ACC112 (cell line): ENCODE measurements around the gene PAK4.

ENCODE experiments used
- H2AFZ ChIP-seq: fragments of 200-600 bp; sonication (generic); one replicate; pipeline ENCODE4 v1.6.0; 2017; ENCODE audit warnings: antibody characterized with exemption, low read length; ENCODE audit not compliant: unreplicated experiment
- H3K27ac ChIP-seq: fragments of 200-600 bp; sonication (generic); 2 replicates; pipeline ENCODE4 v1.5.1; 2014; ENCODE audit warnings: low read depth, mild to moderate bottlenecking, antibody characterized with exemption, low read length, moderate library complexity
- H3K27me3 ChIP-seq: fragments of 200-600 bp; sonication (generic); 2 replicates; pipeline ENCODE4 v1.6.1; 2014; ENCODE audit warnings: mild to moderate bottlenecking, antibody characterized with exemption, low read length, moderate library complexity, mixed read lengths; ENCODE audit not compliant: insufficient read depth
- H3K36me3 ChIP-seq: fragments of 200-600 bp; sonication (generic); 2 replicates; pipeline ENCODE4 v1.6.1; 2016; ENCODE audit warnings: mild to moderate bottlenecking, antibody characterized with exemption, low read length, moderate library complexity, mixed read lengths; ENCODE audit not compliant: insufficient read depth
- H3K4me1 ChIP-seq: fragments of 200-600 bp; sonication (generic); one replicate; pipeline ENCODE4 v1.6.1; 2016; ENCODE audit warnings: low read length, mixed read lengths; ENCODE audit not compliant: insufficient read depth, unreplicated experiment, control insufficient read depth
- H3K4me3 ChIP-seq: fragments of 200-600 bp; sonication (generic); 2 replicates; pipeline ENCODE4 v1.5.1; 2014; ENCODE audit warnings: mild to moderate bottlenecking, low read depth, low read length
- H3K79me2 ChIP-seq: fragments of 200-600 bp; sonication (generic); one replicate; pipeline ENCODE4 v1.6.0; 2016; ENCODE audit warnings: low read length; ENCODE audit not compliant: control insufficient read depth, unreplicated experiment, insufficient read depth

PAK4 gene

DNA sequence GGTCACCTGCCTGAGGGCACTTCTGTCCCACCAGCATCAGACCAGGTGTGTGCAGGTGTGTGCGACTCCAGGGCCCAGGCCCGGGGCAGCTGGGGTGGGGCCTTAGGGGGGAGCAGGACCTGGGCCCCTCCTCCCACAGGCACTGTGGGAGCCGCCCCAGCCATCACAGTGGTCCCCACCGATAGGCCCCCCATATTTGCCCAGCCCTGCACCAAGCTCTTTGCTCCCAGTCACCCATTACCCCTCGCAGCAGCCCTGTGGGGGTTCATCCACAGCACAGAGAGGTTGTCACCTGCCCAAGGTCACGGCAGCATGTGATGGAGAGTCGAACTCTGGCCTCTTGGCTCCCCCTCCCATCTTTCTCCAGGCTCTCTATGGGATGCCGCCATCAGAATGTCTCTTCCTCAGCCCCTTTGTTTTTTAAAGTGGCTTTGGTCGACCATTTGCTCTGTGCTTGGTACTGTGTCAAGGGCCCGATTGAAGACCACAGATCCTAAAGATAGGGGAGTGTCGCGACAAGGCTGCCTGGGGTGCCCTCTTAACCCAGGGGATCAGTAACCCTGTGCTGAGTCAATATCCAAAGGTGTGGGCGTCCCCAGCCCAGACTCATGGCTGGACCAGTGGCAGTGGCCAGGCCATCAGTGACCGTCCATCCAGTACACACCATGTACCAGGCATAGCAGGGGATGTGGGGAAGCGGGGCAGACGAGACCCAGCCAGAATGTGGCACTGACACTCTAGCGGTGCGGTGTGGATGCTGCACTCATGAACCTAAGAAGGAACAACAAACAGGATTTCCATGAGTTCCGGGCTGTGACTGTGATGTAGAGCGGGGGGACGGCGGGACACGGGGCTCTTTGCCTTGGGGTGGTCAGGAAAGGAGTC, 42.9 kb downstream of the PAK4 start:
- Histone ChIP-seq H3K36me3 (no peaks in the 10 kb centered on the region), H3K27ac (no peak overlapping the region), H3K4me1 (no peaks in the 10 kb centered on the region), H2AFZ (no peak overlapping the region), H3K27me3 (no peaks in the 10 kb centered on the region), H3K4me3 (no peak overlapping the region), H3K79me2 (no peaks in the 10 kb centered on the region)

DNA sequence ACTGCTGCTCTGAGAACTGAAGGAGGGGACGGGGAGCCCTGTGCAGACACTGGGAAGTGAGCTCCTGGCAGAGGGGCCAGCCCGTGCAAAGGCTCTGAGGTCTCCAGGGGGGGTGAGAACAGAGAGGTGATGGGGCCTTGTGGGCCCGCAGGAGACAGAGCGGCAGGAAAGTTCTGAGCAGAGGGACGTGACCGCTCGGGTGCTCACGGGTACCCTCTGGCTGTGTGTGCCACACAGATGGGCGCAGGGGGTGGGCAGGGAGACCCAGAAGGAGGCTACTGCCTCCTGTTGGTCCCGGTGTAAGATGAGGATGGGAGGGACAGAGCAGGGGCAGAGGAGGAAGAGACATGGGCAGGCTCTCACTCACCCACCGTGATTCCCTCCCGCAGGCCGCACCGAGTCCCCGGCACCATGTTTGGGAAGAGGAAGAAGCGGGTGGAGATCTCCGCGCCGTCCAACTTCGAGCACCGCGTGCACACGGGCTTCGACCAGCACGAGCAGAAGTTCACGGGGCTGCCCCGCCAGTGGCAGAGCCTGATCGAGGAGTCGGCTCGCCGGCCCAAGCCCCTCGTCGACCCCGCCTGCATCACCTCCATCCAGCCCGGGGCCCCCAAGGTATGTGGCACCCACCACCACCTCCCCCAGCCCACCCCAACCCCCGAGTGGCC, 43.7 kb downstream of the PAK4 start:
- Histone ChIP-seq H3K27me3 (no peaks in the 10 kb centered on the region), H3K36me3 (no peaks in the 10 kb centered on the region), H3K4me1 (no peaks in the 10 kb centered on the region), H2AFZ (no peak overlapping the region), H3K79me2 (no peaks in the 10 kb centered on the region), H3K27ac (no peak overlapping the region), H3K4me3 (no peak overlapping the region)

- Histone ChIP-seq H3K4me1 (no peaks in the 10 kb centered on the region), H3K27ac (no peak overlapping the region), H3K36me3 (no peaks in the 10 kb centered on the region)
Observed at GRCh38 chr19:39170386-39171231, 45.0 kb downstream of the PAK4 start.

DNA sequence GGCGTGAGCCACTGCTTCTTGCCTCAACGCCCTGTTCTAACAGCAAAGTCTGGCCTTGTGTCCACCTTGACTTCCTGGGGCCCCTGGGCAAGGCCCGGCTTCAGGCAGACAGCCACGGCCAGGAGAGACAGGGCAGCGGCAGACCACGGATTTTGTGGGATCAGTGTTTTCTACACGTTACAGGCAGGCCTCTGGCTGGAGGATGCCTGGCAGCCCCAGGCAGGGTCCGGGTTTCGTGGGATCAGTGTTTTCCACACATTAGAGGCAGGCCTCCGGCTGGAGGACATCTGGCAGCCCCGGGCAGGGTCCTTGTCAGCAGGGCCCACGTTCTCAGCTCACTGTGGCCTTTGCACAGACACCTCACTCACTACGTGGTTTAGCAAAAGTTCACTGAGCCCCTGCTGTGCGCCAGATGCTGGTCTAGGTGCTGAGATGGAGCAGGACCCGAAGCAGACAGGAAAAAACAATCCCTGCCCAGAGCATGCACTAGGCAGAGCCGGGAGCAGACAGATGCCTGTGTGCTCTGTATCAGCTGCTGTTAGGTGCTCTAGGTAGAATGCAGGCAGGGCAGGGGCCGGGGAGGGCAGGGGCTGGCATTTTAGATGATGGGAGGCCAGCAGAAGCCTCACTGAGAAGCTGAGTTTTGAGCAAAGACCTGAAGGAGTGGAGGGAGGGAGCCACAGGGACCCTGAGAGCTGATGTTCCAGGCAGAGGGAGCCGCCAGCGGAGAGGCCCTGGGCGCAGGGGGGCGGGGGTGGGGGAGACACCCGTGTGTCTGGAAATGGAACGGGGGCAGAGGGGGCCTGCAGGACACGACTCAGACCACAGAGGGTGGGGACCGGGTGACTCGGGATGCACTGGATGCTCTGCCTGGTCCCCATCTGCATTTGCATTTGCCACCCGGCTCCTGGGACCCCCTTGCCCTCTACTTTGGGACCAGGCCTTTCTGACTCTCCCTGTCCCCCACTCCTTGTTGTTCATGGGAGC, 46.2 kb downstream of the PAK4 start:
- no peak overlapping the region for H3K4me3 ChIP-seq
- no peaks in the 10 kb centered on the region for H3K36me3 ChIP-seq
- H3K79me2 ChIP-seq, result no peaks in the 10 kb centered on the region
- no peaks in the 10 kb centered on the region for H3K27me3 ChIP-seq
- no peak overlapping the region for H3K27ac ChIP-seq
- no peak overlapping the region for H2AFZ ChIP-seq
- no peaks in the 10 kb centered on the region for H3K4me1 ChIP-seq

More at GRCh38 chr19:39170386-39171231, 45.0 kb downstream of the PAK4 start:
- Histone ChIP-seq H2AFZ (no peak overlapping the region), H3K4me3 (no peak overlapping the region), H3K27me3 (no peaks in the 10 kb centered on the region), H3K79me2 (no peaks in the 10 kb centered on the region)

GRCh38 chr19:39172700-39173501, 47.3 kb downstream of the PAK4 start:
- Histone ChIP-seq H3K4me3 (no peak overlapping the region), H3K79me2 (no peaks in the 10 kb centered on the region), H3K36me3 (no peaks in the 10 kb centered on the region), H3K27me3 (no peaks in the 10 kb centered on the region), H2AFZ (no peak overlapping the region), H3K27ac (no peak overlapping the region), H3K4me1 (no peaks in the 10 kb centered on the region)

DNA sequence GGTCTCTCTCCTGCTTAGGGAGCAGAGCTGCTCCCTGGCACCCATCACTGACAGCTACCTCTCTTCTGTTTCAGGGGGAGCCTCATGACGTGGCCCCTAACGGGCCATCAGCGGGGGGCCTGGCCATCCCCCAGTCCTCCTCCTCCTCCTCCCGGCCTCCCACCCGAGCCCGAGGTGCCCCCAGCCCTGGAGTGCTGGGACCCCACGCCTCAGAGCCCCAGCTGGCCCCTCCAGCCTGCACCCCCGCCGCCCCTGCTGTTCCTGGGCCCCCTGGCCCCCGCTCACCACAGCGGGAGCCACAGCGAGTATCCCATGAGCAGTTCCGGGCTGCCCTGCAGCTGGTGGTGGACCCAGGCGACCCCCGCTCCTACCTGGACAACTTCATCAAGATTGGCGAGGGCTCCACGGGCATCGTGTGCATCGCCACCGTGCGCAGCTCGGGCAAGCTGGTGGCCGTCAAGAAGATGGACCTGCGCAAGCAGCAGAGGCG, 48.0 kb downstream of the PAK4 start:
- Histone ChIP-seq H3K27ac (no peak overlapping the region), H3K36me3 (no peaks in the 10 kb centered on the region), H3K4me3 (no peak overlapping the region), H3K4me1 (no peaks in the 10 kb centered on the region), H3K27me3 (no peaks in the 10 kb centered on the region), H2AFZ (no peak overlapping the region), H3K79me2 (no peaks in the 10 kb centered on the region)

GRCh38 chr19:39174142-39174541, 48.6 kb downstream of the PAK4 start:
- Histone ChIP-seq H3K4me3 (no peak overlapping the region), H3K79me2 (no peaks in the 10 kb centered on the region), H3K27ac (no peak overlapping the region), H3K4me1 (no peaks in the 10 kb centered on the region), H3K36me3 (no peaks in the 10 kb centered on the region), H3K27me3 (no peaks in the 10 kb centered on the region), H2AFZ (no peak overlapping the region)

- Histone ChIP-seq H3K27me3 (no peaks in the 10 kb centered on the region), H3K79me2 (no peaks in the 10 kb centered on the region), H3K27ac (no peak overlapping the region), H3K4me3 (no peak overlapping the region), H3K36me3 (no peaks in the 10 kb centered on the region), H2AFZ (no peak overlapping the region), H3K4me1 (no peaks in the 10 kb centered on the region)
Observed at GRCh38 chr19:39174558-39175544, 49.3 kb downstream of the PAK4 start.
